Activated T-cell treated with anti-CD3 and anti-CD28 coated beads, Interleukin-2, amount 50 U/mL, for 1 hour (primary cell): Measurements from ENCODE around the gene SIGLECL1.
"Not testable (repeated sequence)": the region's sequence is repeated elsewhere in the genome, so short reads cannot be mapped to it uniquely, and the experiment has no call there.

ENCODE experiments used
- DNase-seq: peaks from one replicate; pipeline ENCODE4 v3.0.0-alpha.2; 2020

SIGLECL1 gene

GRCh38 chr19:51250786-51251467 is at the start of gene SIGLECL1:
TSS of gene SIGLECL1 (plus strand) at chr19:51251080. CDS start at chr19:51264073, 12,993 bp downstream.
- DNase-seq = no peak

GRCh38 chr19:51201712-51202111 is 49.2 kb upstream of the SIGLECL1 start:
- DNase-seq = no peak

- DNase-seq = no peak
Observed at GRCh38 chr19:51203916-51204315, 47.0 kb upstream of the SIGLECL1 start.

GRCh38 chr19:51204321-51204720 is 46.6 kb upstream of the SIGLECL1 start:
- DNase-seq = no peak

GRCh38 chr19:51207747-51208146 is 43.1 kb upstream of the SIGLECL1 start:
- DNase-seq = no peak

GRCh38 chr19:51210191-51210784 is 40.6 kb upstream of the SIGLECL1 start:
- no peak for DNase-seq

GRCh38 chr19:51210874-51211361 is 40.0 kb upstream of the SIGLECL1 start:
- DNase-seq = not testable (repeated sequence)

GRCh38 chr19:51211833-51212232 is 39.0 kb upstream of the SIGLECL1 start:
- no peak for DNase-seq

- DNase-seq = no peak
Observed at GRCh38 chr19:51219307-51219706, 31.6 kb upstream of the SIGLECL1 start.

- DNase-seq = no peak
Observed at GRCh38 chr19:51219971-51220370, 30.9 kb upstream of the SIGLECL1 start.

- no peak for DNase-seq
Observed at GRCh38 chr19:51220996-51221395, 29.9 kb upstream of the SIGLECL1 start.

- DNase-seq = no peak
Observed at GRCh38 chr19:51224163-51224641, 26.7 kb upstream of the SIGLECL1 start.

GRCh38 chr19:51224898-51225393 is 25.9 kb upstream of the SIGLECL1 start, which contains the start of gene CD33:
TSS of gene CD33 (plus strand) at chr19:51225080. CDS start at chr19:51225119, 39 bp downstream.
- not testable (repeated sequence) for DNase-seq

- DNase-seq = no peak
Observed at GRCh38 chr19:51226067-51226466, 24.8 kb upstream of the SIGLECL1 start.

- no peak for DNase-seq
Observed at GRCh38 chr19:51227326-51227725, 23.6 kb upstream of the SIGLECL1 start.

GRCh38 chr19:51227966-51228365 is 22.9 kb upstream of the SIGLECL1 start:
- DNase-seq = no peak

- DNase-seq = no peak
Observed at GRCh38 chr19:51240866-51241265, 10.0 kb upstream of the SIGLECL1 start.

GRCh38 chr19:51242881-51243630 is 7.8 kb upstream of the SIGLECL1 start:
- DNase-seq = no peak

GRCh38 chr19:51246164-51246552 is 4.7 kb upstream of the SIGLECL1 start:
- no peak for DNase-seq

GRCh38 chr19:51247972-51248590 is 2.8 kb upstream of the SIGLECL1 start:
- DNase-seq = no peak

GRCh38 chr19:51251468-51251820 is 564 bp downstream of the SIGLECL1 start:
- DNase-seq = no peak

- no peak for DNase-seq
Observed at GRCh38 chr19:51252306-51253079, 1.6 kb downstream of the SIGLECL1 start.
